NOMO-1 treated with DMSO at 0.1 percent for 48 hours (cell line): ENCODE measurements around the gene MGAT4A.
"Not testable (repeated sequence)": the region's sequence is repeated elsewhere in the genome, so short reads cannot be mapped to it uniquely, and the experiment has no call there.

Source experiments
- DNase-seq: peaks from one replicate; lab custom pipeline; 2025; ENCODE audit not compliant: unreplicated experiment; lab: John Stamatoyannopoulos, UW

Gene MGAT4A

DNA sequence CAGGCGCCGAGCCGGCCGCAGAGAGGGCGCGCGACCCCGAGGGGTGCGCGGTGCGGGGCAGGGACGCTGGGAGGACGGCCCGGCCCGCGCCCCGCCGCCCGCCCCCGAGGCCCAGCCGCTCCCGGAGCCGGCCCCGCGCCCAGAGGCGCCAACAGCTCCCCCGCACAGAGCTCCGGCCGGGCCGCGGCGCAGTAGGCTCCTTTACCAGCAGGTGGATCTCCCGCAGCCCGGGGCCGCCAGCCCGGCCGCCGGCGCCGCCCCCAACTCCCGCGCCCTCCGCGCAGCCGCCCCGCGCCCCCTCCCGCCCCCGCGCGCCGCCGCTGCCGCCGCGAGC, 258 bp downstream of the MGAT4A start:
- DNase-seq: peak; percentile 34

GRCh38 chr2:98730053-98730706, 752 bp downstream of the MGAT4A start:
- peak; percentile 49 for DNase-seq

- DNase-seq: no peak
These were observed 1.3 kb downstream of the MGAT4A start for GRCh38 chr2:98729652-98730051.

GRCh38 chr2:98728088-98728718, 2.7 kb downstream of the MGAT4A start:
- not testable (repeated sequence) for DNase-seq

DNA sequence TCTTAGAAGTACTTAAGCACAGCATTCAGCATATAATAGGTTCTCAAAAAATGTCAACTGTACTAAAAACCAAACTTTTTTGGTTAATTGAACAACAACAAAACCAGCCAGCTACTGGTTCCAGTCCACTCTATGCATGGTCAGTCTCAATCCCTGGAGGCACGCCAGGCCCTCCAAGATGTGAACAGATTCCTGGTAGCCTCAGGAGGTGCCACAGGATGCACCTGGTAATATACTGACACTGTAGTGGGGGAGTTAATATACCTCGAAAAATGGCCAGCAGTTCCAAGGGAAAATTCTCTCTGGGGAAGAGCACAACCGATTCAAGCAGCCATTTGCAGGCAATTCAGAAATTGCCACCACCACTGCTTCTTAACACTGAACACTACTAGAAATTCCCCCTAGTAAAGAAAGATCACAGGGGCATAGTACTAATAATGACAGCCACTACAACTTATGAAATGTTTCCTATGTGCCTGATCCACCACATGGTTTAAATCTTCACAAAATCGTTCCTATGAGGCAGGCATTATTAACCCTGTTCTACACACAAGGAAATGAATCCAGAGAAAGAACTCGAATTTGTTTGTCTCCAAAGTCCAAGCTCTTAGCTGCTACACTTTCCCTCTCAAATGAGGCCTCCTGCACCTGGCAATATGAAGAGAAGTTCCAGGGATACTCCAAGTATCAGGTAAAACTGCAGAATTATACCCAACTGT, 3.4 kb downstream of the MGAT4A start:
- DNase-seq: no peak

- no peak for DNase-seq
These were observed 4.1 kb downstream of the MGAT4A start for GRCh38 chr2:98726735-98727368.

DNA sequence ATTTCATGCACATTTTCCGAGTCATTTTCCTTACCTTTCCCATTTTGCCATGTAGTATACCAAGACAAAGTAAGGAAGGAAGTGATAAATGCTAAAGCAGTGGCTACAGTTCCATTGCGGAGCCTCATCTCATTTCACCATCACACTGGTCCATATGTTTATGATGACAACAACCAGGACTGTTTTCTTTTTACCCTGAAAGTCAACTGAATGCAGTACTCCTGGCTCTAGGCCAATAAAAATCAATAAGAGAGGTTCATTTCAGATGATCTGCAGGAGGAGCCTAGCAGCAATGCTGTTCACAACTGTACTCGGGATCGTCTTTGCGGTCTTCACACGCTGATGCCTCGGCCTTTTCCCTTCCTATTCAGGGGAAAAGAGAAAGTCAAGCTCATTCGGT, 4.7 kb downstream of the MGAT4A start:
- DNase-seq: no peak

DNA sequence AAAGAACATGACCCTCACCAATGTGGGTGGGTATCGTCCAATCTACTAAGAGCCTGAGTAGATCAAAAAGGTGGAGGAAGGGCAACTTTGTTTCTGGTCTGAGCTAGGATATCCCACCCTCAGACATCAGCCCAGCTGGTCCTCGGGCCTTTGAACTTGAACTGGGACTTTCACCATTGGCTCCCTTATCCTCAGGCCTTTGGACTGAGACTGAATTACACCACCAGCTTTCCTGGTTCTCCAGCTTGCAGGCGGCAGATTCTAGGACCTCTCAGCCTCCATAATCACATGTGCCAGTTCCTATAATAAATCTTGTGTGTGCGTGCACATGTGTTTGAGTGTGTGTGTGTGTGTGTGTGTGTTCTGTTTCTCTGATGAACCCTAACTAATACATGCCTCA, 10.6 kb downstream of the MGAT4A start:
- no peak for DNase-seq

GRCh38 chr2:98717621-98718020, 13.3 kb downstream of the MGAT4A start:
- no peak for DNase-seq

- no peak for DNase-seq
These were observed 14.1 kb downstream of the MGAT4A start for GRCh38 chr2:98716786-98717185.

- DNase-seq: no peak
These were observed 15.0 kb downstream of the MGAT4A start for GRCh38 chr2:98715812-98716451.

DNA sequence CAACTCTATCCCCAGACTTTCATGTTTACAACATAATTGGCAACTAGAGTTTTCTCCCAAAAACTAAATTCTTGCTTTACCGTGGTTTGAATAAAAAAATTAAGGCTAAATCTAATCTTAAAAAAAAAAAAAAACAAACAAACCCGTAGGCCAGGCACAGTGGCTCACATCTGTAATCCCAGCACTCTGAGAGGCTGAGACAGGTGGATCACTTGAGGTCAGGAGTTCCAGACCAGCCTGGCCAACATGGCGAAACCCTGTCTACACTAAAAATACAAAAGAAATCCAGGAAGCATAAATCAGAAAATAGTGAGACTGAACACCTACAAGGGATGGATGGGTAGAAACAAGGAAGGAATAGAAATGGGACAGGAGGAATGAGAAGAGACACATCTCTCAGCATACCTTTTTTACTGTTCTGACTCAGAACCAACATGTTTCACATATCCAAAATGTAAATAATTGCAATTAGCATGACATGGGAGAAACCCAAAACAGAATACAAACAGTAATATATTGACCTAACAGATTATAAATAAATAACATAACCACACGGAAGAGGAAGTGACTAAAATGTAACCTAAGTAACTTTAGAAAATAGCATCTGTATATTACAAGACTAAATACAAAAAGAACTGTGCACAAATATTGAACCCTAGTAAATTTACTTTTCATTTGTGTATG, 17.5 kb downstream of the MGAT4A start:
- DNase-seq: no peak

GRCh38 chr2:98712145-98712544, 18.8 kb downstream of the MGAT4A start:
- no peak for DNase-seq

DNA sequence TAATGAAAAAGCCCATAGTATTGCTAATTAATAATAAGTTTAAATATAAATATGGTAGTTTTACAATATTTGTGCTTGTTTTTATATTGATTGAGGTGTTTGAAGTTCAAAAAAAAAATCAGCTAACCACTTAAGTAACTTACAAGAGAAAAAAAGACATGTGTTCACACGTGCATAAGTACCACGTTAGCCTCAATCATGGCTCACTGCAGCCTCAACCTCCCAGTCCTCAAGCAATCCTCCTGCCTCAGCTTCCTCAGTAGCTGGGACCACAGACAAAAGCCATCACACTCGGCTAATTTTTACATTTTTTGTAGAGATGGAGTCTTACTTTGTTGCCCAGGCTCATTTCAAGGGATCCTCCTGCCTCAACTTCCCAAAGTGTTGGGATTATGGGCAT, 19.4 kb downstream of the MGAT4A start:
- DNase-seq: no peak

DNA sequence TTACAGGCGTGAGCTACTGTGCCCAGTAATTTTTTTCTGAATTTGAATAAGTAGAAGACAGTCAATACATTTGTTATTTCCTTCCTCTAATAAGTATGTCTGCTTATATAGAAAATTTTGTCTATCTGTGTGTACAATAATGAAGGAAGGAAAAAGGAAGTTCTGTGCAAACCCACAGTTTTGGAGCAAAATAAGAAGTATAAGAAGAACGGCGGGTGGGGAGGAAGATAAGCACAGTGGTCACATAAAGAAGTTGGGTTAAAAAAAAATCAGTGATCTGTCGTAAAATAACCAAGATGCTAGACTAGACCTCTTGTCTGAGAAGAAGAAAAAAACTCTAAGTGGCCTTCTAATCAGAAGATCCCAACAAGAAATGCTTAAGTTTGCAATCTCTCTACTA, 20.2 kb downstream of the MGAT4A start:
- DNase-seq: peak; percentile 58

DNA sequence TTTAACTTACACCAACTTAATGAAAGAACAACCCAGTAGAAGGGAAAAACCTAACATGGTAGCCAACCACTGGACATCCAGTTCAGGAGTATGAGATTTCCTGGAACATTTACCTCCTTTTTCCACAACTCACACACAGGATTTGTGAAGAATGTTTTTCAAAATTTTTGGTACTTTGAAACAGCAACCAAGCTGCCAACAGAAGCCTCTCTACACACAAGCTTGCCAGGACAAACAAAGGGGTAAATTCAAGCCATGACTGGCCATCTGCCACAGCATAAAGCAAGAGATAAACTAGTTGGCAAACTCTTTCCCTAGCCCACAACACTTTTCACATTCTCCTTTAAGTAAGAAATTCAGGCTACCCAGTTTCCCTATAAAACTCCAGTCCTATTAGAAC, 21.4 kb downstream of the MGAT4A start:
- DNase-seq: no peak

- no peak for DNase-seq
These were observed 22.3 kb downstream of the MGAT4A start for GRCh38 chr2:98708396-98709186.

DNA sequence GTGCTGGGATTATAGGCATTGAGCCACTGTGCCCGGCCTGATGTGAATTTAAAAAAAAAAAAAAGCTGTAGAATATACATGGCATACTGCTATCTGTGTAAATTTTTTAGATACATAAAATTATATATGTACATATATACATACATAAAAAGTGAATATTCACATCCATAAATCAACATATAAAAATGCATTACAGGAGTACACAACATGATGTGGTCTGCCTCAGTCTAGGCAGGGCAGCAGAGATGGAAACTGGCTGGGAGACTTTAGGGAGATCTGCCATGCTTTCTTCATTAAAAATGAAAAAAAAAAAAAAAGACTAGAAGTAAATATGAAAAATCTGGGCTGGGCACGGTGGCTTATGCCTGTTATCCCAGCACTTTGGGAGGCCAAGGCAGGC, 24.3 kb downstream of the MGAT4A start:
- DNase-seq: no peak

GRCh38 chr2:98705333-98705617, 25.7 kb downstream of the MGAT4A start:
- DNase-seq: no peak
